ENCODE measurements around the gene CMIP.

CMIP gene

DNA sequence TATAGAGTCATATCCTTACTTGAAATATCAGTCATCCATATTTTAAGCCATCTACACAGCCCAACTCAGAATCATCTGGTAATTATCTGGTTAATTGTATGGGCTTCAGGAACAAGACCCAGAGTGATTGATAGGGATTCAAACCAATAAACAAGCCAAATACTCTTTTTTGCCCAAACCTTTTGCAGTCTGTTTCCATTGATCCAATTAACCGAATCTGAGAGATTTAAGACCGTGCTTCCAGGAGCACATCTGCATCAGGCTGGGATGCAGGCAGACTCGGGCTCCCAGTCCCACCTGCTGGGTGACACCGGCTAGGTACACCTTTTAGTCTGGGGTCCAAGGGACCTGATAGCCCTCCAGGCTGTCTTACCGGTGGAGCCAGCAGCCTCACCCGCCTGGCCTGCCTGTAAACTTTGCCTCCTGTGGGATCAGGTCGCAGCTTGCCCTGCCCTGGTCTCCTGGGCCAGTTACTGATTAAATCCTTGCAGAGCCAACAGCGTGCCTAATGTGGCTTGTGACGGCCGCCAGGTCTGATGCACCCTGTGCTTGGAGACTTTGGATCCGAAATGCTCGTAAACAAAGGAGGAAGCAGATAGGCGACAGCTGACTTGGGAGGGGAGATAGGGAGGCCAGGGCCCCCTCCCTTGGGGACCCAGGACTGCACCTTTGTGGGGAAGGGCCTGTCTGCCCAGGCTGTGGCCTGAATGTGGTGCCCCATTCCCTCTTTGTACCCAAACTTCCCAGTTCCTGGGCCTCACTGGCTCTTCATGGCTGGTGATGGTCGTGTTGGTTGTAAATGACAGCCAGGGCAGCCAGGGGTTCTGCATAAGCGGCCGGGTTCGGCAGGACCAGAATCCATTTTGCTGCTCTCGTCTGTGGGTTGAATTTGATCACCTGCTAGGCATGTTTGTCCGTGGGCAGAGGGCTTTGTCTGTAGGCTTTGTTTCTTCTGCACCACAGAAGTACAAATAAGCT is 3.8 kb downstream of the CMIP start:
- TF ChIP-seq, protein P1, sequence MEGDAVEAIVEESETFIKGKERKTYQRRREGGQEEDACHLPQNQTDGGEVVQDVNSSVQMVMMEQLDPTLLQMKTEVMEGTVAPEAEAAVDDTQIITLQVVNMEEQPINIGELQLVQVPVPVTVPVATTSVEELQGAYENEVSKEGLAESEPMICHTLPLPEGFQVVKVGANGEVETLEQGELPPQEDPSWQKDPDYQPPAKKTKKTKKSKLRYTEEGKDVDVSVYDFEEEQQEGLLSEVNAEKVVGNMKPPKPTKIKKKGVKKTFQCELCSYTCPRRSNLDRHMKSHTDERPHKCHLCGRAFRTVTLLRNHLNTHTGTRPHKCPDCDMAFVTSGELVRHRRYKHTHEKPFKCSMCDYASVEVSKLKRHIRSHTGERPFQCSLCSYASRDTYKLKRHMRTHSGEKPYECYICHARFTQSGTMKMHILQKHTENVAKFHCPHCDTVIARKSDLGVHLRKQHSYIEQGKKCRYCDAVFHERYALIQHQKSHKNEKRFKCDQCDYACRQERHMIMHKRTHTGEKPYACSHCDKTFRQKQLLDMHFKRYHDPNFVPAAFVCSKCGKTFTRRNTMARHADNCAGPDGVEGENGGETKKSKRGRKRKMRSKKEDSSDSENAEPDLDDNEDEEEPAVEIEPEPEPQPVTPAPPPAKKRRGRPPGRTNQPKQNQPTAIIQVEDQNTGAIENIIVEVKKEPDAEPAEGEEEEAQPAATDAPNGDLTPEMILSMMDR (IDR thresholded peaks at IDR 0.05; ENCODE audit: low read depth, low read length, missing control alignments), result no peak
- H3K4me3 ChIP-seq (ENCODE audit: low read depth, low read length), result no peak overlapping the region
- no peak for DNase-seq (ENCODE audit: low read depth)

DNA sequence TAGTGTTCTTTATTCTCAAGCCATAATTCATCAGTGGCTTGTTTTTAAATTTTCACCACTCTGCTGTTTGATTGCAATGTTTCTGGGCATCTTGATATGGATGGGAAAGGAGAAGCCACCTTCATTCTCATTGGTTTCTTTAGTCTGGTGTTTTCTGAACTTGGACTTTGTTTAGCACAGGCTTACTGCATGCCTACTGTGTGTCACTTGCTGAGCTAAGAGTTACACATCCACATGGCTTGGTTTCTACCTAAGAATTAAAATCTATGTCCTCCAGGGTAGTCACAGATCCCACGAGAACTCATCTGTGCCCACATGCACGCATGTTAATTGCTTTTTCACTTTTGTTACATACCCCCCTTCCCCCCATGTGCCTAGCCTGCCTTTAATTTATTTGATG is 4.6 kb downstream of the CMIP start:
- H3K4me3 ChIP-seq (ENCODE audit: low read depth, low read length), result no peak overlapping the region
- TF ChIP-seq, protein P1 (IDR thresholded peaks at IDR 0.05; ENCODE audit: low read depth, low read length, missing control alignments), result no peak

DNA sequence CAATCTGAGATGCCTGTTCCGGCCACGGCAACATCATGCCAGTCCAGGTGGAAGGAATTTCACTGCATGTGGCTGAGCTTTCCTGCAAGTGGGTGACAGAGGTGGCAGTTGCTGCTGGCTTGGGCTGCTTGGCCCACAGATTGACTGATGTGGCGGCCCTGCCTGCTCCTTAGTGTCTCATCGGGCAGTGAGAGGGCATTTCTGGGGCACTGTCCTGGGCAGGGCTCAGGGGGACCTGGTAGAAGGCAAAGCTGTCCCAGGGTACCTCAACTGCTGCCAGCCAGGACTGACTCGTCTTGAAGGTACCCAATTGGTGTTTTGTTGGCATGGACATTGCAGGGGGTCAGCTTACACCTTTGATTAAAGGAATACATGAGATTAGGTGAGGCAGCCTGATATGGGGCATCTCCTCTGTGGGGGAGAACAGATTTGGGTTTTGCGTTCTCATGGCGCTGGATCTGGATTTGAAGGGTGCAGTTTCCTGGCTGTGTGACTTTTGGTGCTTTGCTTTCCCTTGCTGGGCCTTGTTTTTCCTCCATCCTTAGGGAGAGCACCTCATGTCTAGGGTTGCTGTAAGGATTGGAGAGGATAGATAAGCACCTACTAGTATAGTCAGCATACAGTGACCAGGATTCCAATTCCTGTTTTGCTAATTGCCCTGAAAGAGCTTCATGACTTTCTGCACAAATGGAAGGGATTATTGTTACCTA is 5.4 kb downstream of the CMIP start:
- TF ChIP-seq, protein P1 (IDR thresholded peaks at IDR 0.05; ENCODE audit: low read depth, low read length, missing control alignments), result no peak

More for the DNA sequence above, 4.6 kb downstream of the CMIP start:
- DNase-seq (ENCODE audit: low read depth), result no peak

DNA sequence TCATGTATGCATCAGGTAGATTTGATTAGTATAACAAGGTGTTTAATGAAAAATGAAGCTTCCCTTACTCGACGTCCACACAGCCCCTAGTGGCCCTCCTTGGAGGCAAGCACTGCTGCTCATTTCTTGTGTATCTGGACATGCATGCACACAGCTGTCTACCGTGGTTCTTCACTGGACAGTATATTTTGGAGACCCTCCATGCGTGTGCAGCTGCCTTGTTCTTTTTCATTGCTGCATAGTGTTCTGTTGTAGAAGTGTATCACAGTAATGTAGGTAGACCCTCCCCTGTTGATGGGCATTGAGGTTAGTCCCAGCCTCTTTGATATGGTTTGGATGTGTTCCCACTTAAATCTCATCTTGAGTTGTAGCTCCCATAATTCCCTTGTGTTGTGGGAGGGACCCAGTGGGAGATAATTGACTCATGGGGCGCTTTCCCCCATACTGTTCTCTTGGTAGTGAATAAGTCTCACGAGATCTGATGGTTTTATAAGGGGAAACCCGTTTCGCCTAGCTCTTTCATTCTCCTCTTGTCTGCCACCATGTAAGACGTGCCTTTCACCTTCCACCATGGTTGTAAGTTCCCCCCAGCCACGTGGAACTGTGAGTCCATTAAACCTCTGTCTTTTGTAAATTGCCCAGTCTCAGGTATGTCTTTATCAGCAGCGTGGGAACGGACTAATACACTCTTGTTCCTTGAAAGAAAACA is 6.3 kb downstream of the CMIP start:
- no peak overlapping the region for H3K4me3 ChIP-seq (ENCODE audit: low read depth, low read length)
- TF ChIP-seq, protein P1 (IDR thresholded peaks at IDR 0.05; ENCODE audit: low read depth, low read length, missing control alignments), result no peak
- no peak for DNase-seq (ENCODE audit: low read depth)

More for the DNA sequence above, 5.4 kb downstream of the CMIP start:
- no peak for DNase-seq (ENCODE audit: low read depth)
- H3K4me3 ChIP-seq (ENCODE audit: low read depth, low read length), result no peak overlapping the region

DNA sequence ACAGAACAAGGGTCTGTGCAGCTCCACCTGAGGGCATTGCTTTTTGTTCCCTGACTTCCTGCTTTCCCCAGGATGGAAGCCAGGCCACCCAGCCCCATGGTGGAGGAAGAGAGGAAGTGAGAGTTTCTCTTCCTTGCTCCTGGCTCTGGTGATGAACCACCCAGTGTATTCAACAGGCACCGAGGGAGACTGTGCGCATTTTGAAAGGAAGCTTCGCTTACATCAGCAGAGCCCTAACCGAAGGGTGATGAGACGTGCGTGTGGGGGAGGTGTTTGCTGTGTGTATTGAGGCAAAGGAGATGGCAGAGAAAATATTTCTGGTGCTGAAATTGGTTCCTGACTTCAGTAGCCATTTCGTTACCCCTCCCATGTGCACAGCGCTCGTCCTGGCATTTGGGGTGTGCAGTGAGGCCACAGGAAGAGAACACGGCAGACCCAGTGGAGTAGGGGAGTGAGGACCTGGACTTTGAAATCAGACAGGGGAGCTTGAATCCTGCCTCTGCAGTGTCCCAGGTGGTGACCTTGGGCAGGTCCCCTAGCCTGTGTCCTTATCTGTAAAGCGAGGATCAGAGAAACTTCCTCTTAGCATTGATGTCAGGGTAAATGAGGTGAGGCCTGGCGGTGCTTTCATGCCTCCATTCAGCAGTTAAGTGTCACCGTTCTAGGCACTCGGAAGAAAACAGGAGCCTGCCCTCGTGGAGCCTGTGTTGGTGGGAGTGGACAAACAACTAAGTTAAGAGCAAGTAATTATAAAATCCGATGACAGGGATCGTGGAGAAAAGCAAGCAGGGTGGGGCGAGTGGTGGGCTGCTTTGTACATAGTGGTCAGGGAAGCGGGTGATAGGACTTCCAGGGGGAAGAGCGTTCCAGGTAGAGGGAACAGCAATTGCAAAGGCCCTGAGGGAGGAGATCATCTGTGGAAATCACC is 7.4 kb downstream of the CMIP start:
- TF ChIP-seq, protein P1 (IDR thresholded peaks at IDR 0.05; ENCODE audit: low read depth, low read length, missing control alignments), result no peak
- no peak for DNase-seq (ENCODE audit: low read depth)
- H3K4me3 ChIP-seq (ENCODE audit: low read depth, low read length), result no peak overlapping the region

All from GM12864 (cell line).